Measurements from ENCODE around the gene NSUN6.

NSUN6 gene

DNA sequence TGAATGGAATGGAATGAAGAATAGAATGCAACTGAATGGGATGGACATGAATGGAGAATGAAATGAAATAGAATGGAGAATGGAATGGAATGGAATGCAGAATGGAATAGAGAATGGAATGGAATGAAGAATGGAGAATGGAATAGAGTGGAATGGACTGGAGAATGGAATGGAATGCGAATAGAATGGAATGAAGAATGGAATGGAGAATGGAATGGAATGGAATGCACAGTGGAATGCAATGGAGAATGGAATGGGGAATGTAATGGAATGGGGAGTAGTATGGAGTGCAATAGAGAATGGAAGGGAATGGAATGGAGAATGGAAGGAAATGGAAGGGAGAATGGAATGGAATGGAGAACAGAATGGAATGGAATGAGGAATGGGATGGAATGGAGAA lies 93.4 kb downstream of the NSUN6 start:
- DNase-seq = no peak

GRCh38 chr10:18556522-18557147 lies 94.8 kb downstream of the NSUN6 start:
- DNase-seq = no peak

- no peak for DNase-seq
These were observed 96.9 kb downstream of the NSUN6 start for GRCh38 chr10:18554479-18554878.

DNA sequence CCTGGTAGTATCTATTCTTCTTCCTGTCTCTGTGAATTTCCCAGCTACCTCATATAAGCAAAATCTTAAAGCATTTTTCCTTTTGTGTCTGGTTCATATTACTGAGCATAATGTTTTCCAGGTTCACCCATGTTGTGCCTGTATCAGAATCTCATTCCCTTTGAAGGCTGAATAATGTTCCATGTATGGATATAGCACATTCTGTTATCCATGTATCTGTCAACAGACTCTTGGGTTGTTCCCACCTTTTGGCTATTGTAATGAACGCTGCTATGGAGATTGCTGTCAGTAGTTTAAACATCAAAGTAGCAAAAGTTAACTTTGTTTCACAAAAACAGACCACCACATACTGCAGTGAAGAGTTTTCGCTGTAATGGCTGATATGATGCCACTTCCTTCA lies 99.9 kb downstream of the NSUN6 start:
- no peak for DNase-seq

GRCh38 chr10:18549105-18549504 lies 102.3 kb downstream of the NSUN6 start:
- no peak for DNase-seq

- no peak for DNase-seq
These were observed 105.6 kb downstream of the NSUN6 start for GRCh38 chr10:18545621-18546305.

GRCh38 chr10:18542832-18543231 lies 108.6 kb downstream of the NSUN6 start:
- no peak for DNase-seq

DNA sequence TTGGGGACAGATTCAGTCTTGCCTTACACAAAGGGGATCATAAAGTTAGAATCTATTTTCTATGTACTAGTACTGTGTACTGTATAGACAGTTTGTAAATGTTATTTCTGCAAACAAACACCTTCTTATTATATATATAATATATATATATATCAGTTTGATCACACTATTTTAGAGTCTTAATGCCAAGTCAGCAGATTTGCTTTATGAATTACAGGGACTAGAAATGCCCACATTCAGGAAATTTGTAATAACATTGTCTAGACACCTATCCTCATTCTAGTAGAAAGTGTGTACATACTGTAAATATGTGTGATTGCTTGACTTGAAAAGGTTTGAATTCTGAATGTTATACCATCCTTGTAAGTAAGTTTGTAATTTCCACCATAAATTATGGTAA lies 111.2 kb downstream of the NSUN6 start:
- no peak for DNase-seq

GRCh38 chr10:18539335-18539734 lies 112.1 kb downstream of the NSUN6 start:
- no peak for DNase-seq

- no peak for DNase-seq
These were observed 117.5 kb downstream of the NSUN6 start for GRCh38 chr10:18533896-18534295.

DNA sequence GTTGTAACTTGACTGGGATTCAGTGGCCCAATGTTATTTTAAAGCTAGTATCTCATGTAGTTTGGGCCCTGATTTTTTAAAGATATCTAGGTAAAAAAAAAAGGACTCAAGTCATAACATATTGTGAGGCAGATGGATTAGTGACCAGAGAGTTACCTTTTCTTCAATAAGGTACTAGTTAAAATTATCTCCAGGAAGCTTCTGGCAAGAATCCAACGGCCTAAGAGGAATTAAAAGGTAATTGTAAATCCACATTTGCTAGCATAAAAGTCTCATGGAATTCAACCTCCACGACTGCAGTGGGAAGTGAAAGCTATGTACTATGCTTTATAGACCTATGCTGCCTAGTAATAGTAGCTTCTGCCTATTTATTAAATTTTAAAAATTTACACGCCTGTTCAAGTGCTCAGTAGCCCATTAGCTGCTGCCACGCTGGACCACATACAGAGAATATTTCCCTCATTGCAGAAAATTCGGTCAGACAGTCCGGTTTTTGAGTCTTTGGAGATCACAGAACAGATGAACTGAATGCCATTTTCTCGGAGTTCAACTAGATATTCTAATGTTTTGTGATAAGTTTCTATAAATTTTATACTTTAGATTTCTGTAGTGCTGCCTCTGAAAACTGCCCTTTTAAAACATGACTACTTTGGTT lies 118.4 kb downstream of the NSUN6 start:
- no peak for DNase-seq

DNA sequence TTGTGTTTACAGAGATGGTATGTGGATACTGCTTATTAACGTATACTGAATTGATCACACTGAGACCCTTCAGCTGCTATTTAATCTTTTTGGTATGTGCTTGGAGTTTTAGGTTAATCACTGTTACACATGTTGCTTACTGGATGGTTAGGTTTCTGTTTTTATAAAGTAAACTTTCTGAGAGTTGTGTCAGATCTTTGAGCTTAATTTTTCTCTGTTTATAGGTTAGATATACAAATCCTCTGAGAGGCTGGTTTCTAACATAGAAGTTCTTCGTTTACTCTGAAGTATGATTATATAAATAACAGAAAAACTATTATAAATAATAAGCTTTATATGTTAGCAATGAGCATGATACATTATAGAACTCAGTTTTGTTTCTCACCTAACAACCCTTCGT lies 123.1 kb downstream of the NSUN6 start:
- DNase-seq = no peak

DNA sequence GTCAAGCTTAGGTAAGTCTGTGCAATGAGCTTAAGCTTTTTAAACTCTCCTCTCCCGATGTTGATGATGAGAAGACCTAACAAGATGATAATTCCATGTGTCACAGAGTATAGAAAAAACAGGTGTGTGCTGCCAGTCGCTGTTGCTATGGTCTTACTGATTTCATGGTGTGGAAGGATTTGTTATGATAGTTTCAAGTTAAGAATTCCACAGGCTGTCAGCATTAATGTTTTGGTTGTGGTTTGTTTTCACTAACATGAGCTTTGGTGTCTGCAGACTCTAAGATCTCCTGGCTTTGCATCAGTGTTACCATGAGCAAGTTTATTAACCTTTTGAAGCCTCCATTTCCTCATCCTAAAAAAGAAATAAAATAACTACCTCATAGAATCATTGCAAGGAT lies 123.7 kb downstream of the NSUN6 start:
- no peak for DNase-seq

DNA sequence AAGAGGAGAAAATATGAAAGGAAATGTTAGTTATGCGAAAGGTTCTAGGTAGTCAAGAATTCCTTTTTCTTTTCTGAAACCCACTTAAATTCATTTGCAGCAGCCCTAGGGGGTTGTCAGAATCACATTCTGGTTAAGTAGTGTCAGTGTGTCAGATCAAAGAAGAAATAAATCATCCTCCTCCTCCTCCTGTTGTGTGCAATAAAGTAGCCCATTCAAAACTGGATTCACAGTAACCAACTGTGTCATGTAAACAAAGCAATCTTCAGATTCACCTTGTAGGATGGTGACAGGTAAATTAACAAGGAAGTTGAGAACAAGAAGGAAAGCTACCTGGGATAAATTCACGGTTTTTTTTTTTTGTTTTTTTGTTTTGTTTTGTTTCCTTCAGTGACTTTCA lies 127.5 kb downstream of the NSUN6 start:
- DNase-seq = no peak

DNA sequence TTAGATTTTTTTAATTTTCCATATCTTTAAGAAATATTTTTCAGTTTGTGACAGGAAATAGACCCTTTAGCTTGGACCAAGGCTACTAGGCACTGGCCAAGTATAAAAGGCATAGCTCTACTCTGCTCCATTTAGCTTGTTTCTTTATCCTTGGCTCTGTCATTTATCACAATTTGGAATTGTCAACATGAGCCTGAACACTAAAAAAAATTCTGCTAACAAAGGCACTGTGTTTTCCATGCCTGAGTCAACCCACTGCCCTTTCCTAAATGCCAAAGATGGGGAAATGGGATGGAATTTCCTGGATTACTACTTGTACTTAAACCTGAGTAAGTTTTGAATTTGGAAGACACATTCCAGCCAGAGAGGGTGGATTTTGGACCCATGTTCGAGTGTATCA lies 128.4 kb downstream of the NSUN6 start:
- DNase-seq = no peak

DNA sequence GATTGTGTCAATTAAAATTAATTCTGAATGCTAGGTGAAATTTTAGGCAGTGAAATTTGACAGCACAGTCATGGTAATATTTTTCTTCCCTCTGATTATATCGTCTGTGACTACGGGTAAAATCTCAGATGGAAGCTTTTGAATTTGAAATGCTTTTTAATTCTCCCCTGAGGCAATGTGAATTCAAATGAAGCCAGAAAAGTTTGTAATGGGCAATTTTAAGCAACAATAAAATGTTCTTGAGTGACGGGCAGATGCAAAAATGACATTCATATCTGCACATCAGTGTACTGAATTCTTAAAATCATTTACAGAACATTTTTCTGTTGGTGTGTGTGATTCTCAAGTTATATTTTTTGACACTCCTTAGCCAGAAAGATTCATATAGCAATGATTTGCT lies 134.5 kb downstream of the NSUN6 start:
- no peak for DNase-seq

DNA sequence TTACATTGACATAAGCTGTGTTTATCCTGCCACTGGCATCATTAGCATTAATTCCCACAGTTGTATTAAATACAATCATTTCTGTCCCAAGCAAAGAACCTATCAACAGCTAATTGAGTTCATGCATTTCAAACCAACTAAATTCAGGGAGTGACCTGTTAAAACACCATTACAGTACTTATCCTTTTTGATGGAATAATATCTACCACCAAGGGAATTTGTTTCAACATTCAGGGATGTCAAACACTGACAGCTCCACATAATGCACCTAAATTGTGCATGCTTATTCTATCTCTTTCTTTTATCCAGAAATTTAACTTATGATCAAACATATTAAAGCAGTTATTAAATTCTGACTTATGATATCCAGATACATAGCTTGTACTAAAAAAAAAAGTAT lies 136.8 kb downstream of the NSUN6 start:
- DNase-seq = no peak

DNA sequence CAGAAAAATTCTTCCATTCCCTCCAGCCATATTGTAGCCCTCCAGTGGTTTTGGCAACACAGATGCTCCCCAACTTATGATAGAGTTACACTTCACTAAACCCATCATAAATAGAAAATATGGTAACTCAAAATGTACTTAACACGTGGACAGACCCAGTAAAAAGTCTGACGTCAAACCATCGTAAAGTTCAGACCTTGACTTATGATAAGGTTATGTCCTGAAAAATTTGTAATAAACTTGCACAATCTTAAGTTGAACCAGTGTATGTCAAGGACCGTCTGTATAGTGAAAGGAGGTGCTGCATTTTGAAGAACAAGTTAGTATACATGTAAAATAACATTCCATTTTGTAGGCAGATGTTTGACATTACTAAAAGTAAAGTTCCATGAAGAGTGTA lies 142.8 kb downstream of the NSUN6 start:
- DNase-seq = no peak

DNA sequence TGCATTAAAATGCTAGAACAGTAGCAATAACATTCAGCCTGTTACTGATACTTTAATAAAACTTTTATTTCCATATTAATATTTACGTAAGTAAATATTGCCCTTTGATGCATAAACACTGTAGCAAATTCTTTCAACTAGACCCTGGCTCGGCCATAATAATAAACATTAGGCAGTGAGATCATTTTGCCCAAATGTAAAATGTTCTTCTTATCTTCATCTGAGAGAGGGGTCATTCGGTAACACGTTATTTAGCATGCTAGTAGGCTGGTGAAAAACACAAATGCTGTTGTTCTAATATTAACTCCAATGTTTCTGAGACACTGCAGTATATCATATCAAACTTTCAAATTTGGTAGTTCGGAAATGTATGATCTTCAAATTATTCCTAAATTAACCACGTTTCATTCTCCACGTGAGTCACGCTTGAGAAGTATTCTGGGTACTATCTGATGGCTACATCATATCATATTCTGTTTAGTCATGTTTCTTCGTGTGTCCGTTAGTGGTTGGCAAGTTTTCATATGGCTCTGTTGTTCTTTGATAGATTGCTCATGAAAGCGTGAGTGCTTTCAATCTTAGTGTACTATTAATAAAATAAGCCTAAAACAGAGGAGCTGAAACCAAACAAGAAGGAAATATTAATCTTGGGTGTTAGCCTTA lies 145.8 kb downstream of the NSUN6 start:
- DNase-seq = no peak

DNA sequence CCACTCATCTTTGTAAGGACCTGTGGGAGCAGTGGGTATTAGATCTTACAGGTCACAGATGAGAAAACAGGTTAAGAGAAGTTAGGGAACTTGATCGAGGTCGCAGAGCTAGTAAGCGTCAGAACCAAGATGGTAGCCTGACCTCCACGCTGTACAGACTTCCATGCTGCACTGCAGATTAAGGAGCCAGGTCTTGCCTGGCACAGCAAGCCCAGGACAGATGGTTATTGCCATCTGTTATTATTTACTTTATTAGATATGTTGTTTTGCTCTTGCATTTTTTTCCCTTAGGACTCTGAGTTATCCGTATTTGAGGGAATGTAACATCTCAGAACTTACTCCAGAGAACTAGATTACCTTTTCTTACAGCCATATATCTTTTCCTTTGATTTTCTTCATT lies 147.2 kb downstream of the NSUN6 start:
- no peak for DNase-seq

- no peak for DNase-seq
These were observed 149.8 kb downstream of the NSUN6 start for GRCh38 chr10:18501629-18502028.

- peak; percentile 38 for DNase-seq
These were observed 150.2 kb downstream of the NSUN6 start for GRCh38 chr10:18501198-18501597.

- no peak for DNase-seq
These were observed 150.8 kb downstream of the NSUN6 start for GRCh38 chr10:18500576-18500975.

DNA sequence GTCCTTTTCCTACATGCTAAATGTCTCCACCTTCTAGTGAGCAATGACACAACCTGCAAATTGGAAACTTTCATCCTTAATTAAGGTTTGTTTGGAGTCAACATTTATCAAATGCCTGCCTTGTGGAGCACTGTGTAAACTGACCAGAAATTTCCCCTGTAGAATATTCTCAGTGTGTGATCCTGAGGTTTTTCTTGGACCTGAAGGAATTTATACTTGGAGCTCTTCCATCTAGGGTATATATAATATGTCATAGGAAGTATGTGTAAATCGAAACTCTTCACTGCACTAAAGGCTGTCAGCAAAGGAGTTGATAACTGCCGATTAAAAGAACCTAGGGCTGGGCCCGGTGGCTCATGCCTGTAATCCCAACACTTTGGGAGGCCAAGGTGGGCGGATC lies 152.4 kb downstream of the NSUN6 start:
- DNase-seq = no peak
